Neuronal stem cell (in vitro differentiated cells): ENCODE measurements around the gene GREM1.

ENCODE experiments used
- DNase-seq: peaks from one replicate; pipeline ENCODE4 v3.0.0-alpha.2; 2013; ENCODE audit warnings: low spot score
- H2AFZ ChIP-seq: one replicate; pipeline ENCODE4 v1.6.1; 2013; ENCODE audit warnings: mild to moderate bottlenecking, low read length, inconsistent platforms
- H2AK5ac ChIP-seq: 2 replicates; pipeline ENCODE4 v1.6.1; 2013; ENCODE audit warnings: low read depth, mild to moderate bottlenecking, inconsistent platforms, low read length, moderate library complexity, mixed read lengths
- H2BK120ac ChIP-seq: 2 replicates; pipeline ENCODE4 v1.6.1; 2013; ENCODE audit warnings: low read depth, mild to moderate bottlenecking, inconsistent platforms, low read length, moderate library complexity, mixed read lengths
- H2BK12ac ChIP-seq: one replicate; pipeline ENCODE4 v1.6.1; 2013; ENCODE audit warnings: low read length, inconsistent platforms
- H2BK15ac ChIP-seq: 2 replicates; pipeline ENCODE4 v1.6.1; 2013; ENCODE audit warnings: mild to moderate bottlenecking, low read length, inconsistent platforms, mixed read lengths
- H2BK5ac ChIP-seq: one replicate; pipeline ENCODE4 v1.6.1; 2013; ENCODE audit warnings: inconsistent platforms, mild to moderate bottlenecking, low read length, moderate library complexity
- H3K14ac ChIP-seq: one replicate; pipeline ENCODE4 v1.6.1; 2013; ENCODE audit warnings: low read length, inconsistent platforms
- H3K18ac ChIP-seq: 2 replicates; pipeline ENCODE4 v1.6.1; 2013; ENCODE audit warnings: low read length, inconsistent platforms
- H3K23ac ChIP-seq: 2 replicates; pipeline ENCODE4 v1.6.1; 2013; ENCODE audit warnings: low read depth, mild to moderate bottlenecking, mixed read lengths, low read length, inconsistent platforms; ENCODE audit not compliant: poor library complexity
- H3K27ac ChIP-seq: replicated peaks from 3 replicates; pipeline ENCODE4 v1.5.1; 2013; ENCODE audit warnings: low read length, inconsistent platforms
- H3K27me3 ChIP-seq, 3 experiments: 2 replicates each; pipeline ENCODE4 v1.6.1; 2013; ENCODE audit warnings: low read length in 3 of 3, mild to moderate bottlenecking in 2 of 3, inconsistent platforms in 1 of 3, low read depth in 1 of 3, mixed read lengths in 1 of 3, moderate library complexity in 1 of 3; ENCODE audit not compliant: control insufficient read depth in 3 of 3, insufficient read depth in 3 of 3
- H3K36me3 ChIP-seq, 2 donors: replicated peaks in 1 of 2; 2 replicates each; pipeline ENCODE4 v1.6.1; 2013; ENCODE audit warnings: low read length in 2 of 2; ENCODE audit not compliant: control insufficient read depth in 2 of 2, insufficient read depth in 2 of 2
- H3K4ac ChIP-seq: 2 replicates; pipeline ENCODE4 v1.6.1; 2013; ENCODE audit warnings: inconsistent platforms, mild to moderate bottlenecking, low read length, moderate library complexity
- H3K4me1 ChIP-seq, 2 donors: 1 replicate in 1 of 2; 2 replicates in 1 of 2; pipeline ENCODE4 v1.6.1; 2013; ENCODE audit warnings: low read length in 2 of 2, low read depth in 1 of 2; ENCODE audit not compliant: control insufficient read depth in 2 of 2, insufficient read depth in 1 of 2
- H3K4me2 ChIP-seq: one replicate; pipeline ENCODE4 v1.6.1; 2013; ENCODE audit warnings: mild to moderate bottlenecking, low read length, inconsistent platforms; ENCODE audit not compliant: insufficient read depth, poor library complexity, severe bottlenecking
- H3K4me3 ChIP-seq, 2 donors: 2 replicates each; pipeline ENCODE4 v1.5.1; 2013; ENCODE audit warnings: low read length in 2 of 2, mild to moderate bottlenecking in 2 of 2, inconsistent platforms in 1 of 2, moderate library complexity in 1 of 2
- H3K79me1 ChIP-seq: one replicate; pipeline ENCODE4 v1.6.1; 2013; ENCODE audit warnings: low read depth, mild to moderate bottlenecking, inconsistent platforms, low read length, moderate library complexity
- H3K9ac ChIP-seq: one replicate; pipeline ENCODE4 v1.6.1; 2013; ENCODE audit warnings: mild to moderate bottlenecking, low read depth, low read length, inconsistent platforms; ENCODE audit not compliant: poor library complexity
- H3K9me3 ChIP-seq, 2 donors: replicated peaks in 1 of 2; 2 replicates each; pipeline versions ENCODE3 to v1.6.1; 2013; ENCODE audit warnings: low read length in 2 of 2, mild to moderate bottlenecking in 2 of 2, inconsistent platforms in 1 of 2, low read depth in 1 of 2, mixed read lengths in 1 of 2, moderate library complexity in 1 of 2; ENCODE audit not compliant: control insufficient read depth in 2 of 2, insufficient read depth in 1 of 2
- H4K8ac ChIP-seq: one replicate; pipeline ENCODE4 v1.6.1; 2013; ENCODE audit warnings: low read depth, mild to moderate bottlenecking, inconsistent platforms, low read length, moderate library complexity
- H4K91ac ChIP-seq: one replicate; pipeline ENCODE4 v1.6.1; 2013; ENCODE audit warnings: low read length, low read depth, mild to moderate bottlenecking, inconsistent platforms; ENCODE audit not compliant: poor library complexity
- WGBS, 2 donors: extraction: QIAGEN DNeasy Blood & Tissue Kit; methylation state at CpG; one replicate each; pipeline ENCODE4 v1.1.7; 2013; ENCODE audit warnings: missing lambda C conversion rate in 2 of 2, mixed read lengths in 1 of 2; ENCODE audit not compliant: insufficient read length in 2 of 2, insufficient replicate concordance in 1 of 2; ENCODE audit errors: extremely low coverage in 2 of 2; 5-methylcytosine and 5-hydroxymethylcytosine counted together

GREM1 gene

DNA sequence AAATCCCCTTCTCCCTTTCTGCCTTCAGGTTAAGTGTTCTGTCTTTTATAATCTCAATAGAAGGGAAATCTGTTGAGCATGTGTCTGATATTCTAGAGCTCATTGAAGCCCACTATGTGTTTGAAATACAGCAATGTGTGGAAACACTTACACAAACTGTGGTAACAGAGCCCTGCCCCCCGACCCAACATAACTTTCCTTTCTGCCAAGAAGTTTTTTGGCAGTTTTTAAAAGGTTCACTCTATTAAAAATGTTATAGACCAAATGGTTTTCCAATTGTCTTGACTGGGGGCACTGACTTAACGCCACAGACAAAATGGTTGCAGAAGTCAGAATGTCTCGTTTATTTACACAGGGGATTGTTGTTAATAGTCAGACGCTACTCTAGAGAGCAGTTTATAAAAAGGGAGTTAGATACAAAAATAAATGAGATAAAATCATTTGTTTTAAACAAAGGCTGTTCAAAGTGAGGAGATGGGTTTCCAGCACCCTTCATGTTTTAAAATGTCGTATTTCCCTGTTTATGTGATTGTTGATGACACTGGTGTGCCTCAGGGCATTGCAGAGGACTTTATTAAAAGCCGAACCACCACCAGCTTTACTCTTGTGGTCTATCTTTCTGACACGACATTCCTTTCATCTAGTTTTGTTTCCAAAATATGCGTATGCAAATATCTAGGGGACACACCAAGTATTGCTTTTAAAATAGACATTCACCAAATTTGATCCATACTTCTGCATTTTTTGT is 26.7 kb upstream of the GREM1 start:
- Histone ChIP-seq H2AK5ac (no peak overlapping the region), H3K9me3 (no peaks in the 10 kb centered on the region), H3K4me2 (no peak overlapping the region), H2BK120ac (no peak overlapping the region), H2AFZ (no peak overlapping the region), H2BK12ac (no peak overlapping the region), H4K91ac (no peak overlapping the region), H3K27me3 (no peaks in the 10 kb centered on the region), H2BK5ac (no peak overlapping the region), H4K8ac (no peak overlapping the region), H3K36me3 (peaks cover 0 to 7% of the 10 kb centered on the region in 2 donors), H3K4me1 (no peaks in the 10 kb centered on the region), H3K14ac (no peak overlapping the region), H2BK15ac (no peak overlapping the region), H3K4me3 (no peak overlapping the region), H3K23ac (no peak overlapping the region), H3K9ac (no peak overlapping the region), H3K4ac (no peak overlapping the region), H3K79me1 (no peaks in the 10 kb centered on the region), H3K27ac (no peak overlapping the region), H3K18ac (no peak overlapping the region)
- no CpG with 5 or more reads among the region's 8 CpGs for WGBS, 2 donors
- DNase-seq = no peak

GRCh38 chr15:32691689-32692038 is 26.1 kb upstream of the GREM1 start:
- no peak overlapping the region for H3K9ac ChIP-seq
- no peaks in the 10 kb centered on the region for H3K4me1 ChIP-seq
- H3K4me3 ChIP-seq = no peak overlapping the region
- H3K36me3 ChIP-seq = peaks cover 0 to 5% of the 10 kb centered on the region in 2 donors
- H3K14ac ChIP-seq = no peak overlapping the region
- H4K8ac ChIP-seq = no peak overlapping the region
- H2BK120ac ChIP-seq = no peak overlapping the region
- H3K4ac ChIP-seq = no peak overlapping the region
- no peak for DNase-seq
- no peaks in the 10 kb centered on the region for H3K79me1 ChIP-seq
- H3K23ac ChIP-seq = no peak overlapping the region
- no peak overlapping the region for H2BK5ac ChIP-seq
- no peak overlapping the region for H2BK12ac ChIP-seq
- H2AFZ ChIP-seq = no peak overlapping the region
- H3K27me3 ChIP-seq = no peaks in the 10 kb centered on the region
- no peak overlapping the region for H2AK5ac ChIP-seq
- no peak overlapping the region for H4K91ac ChIP-seq
- H3K9me3 ChIP-seq = no peaks in the 10 kb centered on the region
- no CpG with 5 or more reads among the region's 10 CpGs for WGBS, 2 donors
- no peak overlapping the region for H3K27ac ChIP-seq
- no peak overlapping the region for H3K18ac ChIP-seq
- H3K4me2 ChIP-seq = no peak overlapping the region
- no peak overlapping the region for H2BK15ac ChIP-seq

- H4K8ac ChIP-seq = no peak overlapping the region
- no CpG with 5 or more reads among the region's 2 CpGs for WGBS, 2 donors
- H4K91ac ChIP-seq = no peak overlapping the region
- no peak overlapping the region for H3K9ac ChIP-seq
- H3K9me3 ChIP-seq = no peaks in the 10 kb centered on the region
- H3K4me2 ChIP-seq = no peak overlapping the region
- no peak overlapping the region for H2BK5ac ChIP-seq
- H3K36me3 ChIP-seq = peaks cover 0 to 5% of the 10 kb centered on the region in 2 donors
- no peaks in the 10 kb centered on the region for H3K27me3 ChIP-seq
- no peak overlapping the region for H2AK5ac ChIP-seq
- no peaks in the 10 kb centered on the region for H3K4me1 ChIP-seq
- DNase-seq = no peak
- no peak overlapping the region for H3K27ac ChIP-seq
- no peak overlapping the region for H3K4ac ChIP-seq
- H2BK120ac ChIP-seq = no peak overlapping the region
- H2BK15ac ChIP-seq = no peak overlapping the region
- H2BK12ac ChIP-seq = no peak overlapping the region
- no peak overlapping the region for H3K18ac ChIP-seq
- no peak overlapping the region for H3K14ac ChIP-seq
- H3K79me1 ChIP-seq = no peaks in the 10 kb centered on the region
- no peak overlapping the region for H3K4me3 ChIP-seq
- H3K23ac ChIP-seq = no peak overlapping the region
- no peak overlapping the region for H2AFZ ChIP-seq
Observed at GRCh38 chr15:32692286-32692685, 25.5 kb upstream of the GREM1 start.

DNA sequence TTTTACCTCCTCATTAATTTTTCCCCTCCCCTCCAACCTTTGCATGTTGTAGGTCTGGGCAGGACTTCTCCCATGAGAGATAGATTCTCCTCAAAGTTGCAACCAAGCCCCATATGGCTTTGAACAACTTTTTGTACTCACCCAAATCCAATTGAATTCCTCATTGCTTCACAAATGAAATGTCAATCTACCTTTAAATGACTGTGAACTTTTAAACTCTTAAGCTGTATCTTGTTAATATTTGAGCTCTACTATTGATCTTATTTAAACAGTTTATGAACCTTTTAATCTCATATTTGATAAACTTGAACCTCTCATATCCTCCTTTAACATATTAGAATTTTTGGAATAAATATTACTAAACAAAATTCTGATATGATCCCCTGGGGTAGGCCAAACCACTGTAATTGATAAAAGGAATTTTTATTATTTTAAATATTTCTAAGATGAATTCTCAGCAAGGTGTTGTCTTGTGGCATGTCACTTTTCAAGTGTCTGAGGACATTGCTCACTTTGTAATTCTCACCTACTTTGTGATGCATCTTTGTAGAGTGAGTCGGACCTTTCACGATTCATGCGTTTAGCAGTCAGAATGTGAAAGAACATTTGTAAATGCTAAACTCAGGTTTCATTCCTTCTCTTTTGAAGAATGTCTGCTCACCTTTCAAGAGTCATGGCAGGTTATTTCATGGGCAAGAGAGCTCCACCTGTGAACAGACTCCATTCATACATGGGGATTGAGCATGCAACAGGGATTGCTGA is 23.4 kb upstream of the GREM1 start:
- Histone ChIP-seq H3K14ac (no peak overlapping the region), H4K91ac (no peak overlapping the region), H3K18ac (no peak overlapping the region), H2AK5ac (no peak overlapping the region), H3K27me3 (no peaks in the 10 kb centered on the region), H3K4ac (no peak overlapping the region), H3K9me3 (peaks cover 0 to 2% of the 10 kb centered on the region in 2 donors), H2BK12ac (no peak overlapping the region), H3K4me3 (no peak overlapping the region), H3K4me2 (no peak overlapping the region), H3K36me3 (peaks cover 0 to 5% of the 10 kb centered on the region in 2 donors), H2BK15ac (no peak overlapping the region), H3K27ac (no peak overlapping the region), H2BK120ac (no peak overlapping the region), H3K79me1 (no peaks in the 10 kb centered on the region), H4K8ac (no peak overlapping the region), H3K9ac (no peak overlapping the region), H2BK5ac (no peak overlapping the region), H3K23ac (no peak overlapping the region), H3K4me1 (no peaks in the 10 kb centered on the region), H2AFZ (no peak overlapping the region)
- DNase-seq = no peak
- WGBS, 2 donors = no CpG with 5 or more reads among the region's 3 CpGs
